IPS DF 6.9 (cell line): ENCODE measurements around the gene CDH23.

Experiments
- DNase-seq: peaks from one replicate; pipeline ENCODE4 v3.0.0-alpha.2; 2013; ENCODE audit warnings: low read depth, low spot score
- H3K27ac ChIP-seq: one replicate; pipeline ENCODE4 v1.5.1; 2013; ENCODE audit warnings: low read length, control low read depth
- H3K27me3 ChIP-seq: 2 replicates; pipeline ENCODE4 v1.6.1; 2013; ENCODE audit warnings: mild to moderate bottlenecking, low read length; ENCODE audit not compliant: control insufficient read depth, insufficient read depth
- H3K36me3 ChIP-seq: 2 replicates; pipeline ENCODE4 v1.6.1; 2013; ENCODE audit warnings: low read length; ENCODE audit not compliant: control insufficient read depth, insufficient read depth
- H3K4me1 ChIP-seq: 2 replicates; pipeline ENCODE4 v1.6.1; 2013; ENCODE audit warnings: low read length; ENCODE audit not compliant: control insufficient read depth, insufficient read depth
- H3K4me3 ChIP-seq: 2 replicates; pipeline ENCODE4 v1.5.1; 2013; ENCODE audit warnings: mild to moderate bottlenecking, low read length
- H3K9me3 ChIP-seq: 2 replicates; pipeline ENCODE4 v1.6.1; 2013; ENCODE audit warnings: low read length, inconsistent platforms; ENCODE audit not compliant: control insufficient read depth, insufficient read depth
- WGBS: extraction: QIAGEN DNeasy Blood & Tissue Kit; methylation state at CpG from one replicate; pipeline ENCODE4 v1.1.7; 2013; ENCODE audit warnings: mixed read lengths, missing lambda C conversion rate; ENCODE audit not compliant: insufficient read length, insufficient coverage; 5-methylcytosine and 5-hydroxymethylcytosine counted together

Gene CDH23

DNA sequence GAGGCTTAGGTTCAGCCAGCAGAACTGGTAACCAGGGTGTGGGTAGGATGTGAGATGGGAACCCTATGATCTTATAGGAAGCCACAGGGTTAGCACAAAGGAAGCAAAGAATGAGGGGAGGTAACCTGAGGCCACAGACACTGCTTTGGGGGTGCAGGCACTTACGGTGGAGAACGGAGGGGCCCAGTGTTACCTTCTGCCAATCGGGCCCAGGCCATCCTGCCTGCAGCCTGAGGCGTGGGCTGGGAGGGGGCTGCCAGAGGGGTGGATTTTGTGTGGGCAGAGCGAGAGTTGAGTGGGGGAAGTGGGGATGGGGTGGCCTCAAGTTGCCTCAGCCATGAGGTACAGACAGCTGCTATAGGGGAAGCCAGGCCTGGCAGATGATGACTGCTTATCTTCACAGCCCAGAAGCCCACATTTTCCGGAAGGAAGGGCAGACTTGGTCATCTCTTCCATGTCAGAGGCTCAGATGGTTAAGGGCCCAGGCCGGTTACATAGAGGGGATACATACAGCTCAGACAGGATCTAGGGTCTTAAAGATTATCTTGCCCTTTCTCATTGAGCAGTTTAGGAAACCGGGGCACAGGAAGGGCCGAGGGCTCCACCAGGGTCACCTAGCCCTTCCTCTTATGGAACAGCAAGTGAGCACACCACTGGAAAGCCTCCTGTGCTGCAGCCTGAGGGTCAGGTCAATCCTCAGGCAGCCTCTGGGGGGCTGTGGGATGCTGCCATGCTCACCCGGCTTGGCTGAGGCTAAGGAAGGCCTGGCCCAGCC lies 401.0 kb downstream of the CDH23 start:
- no CpG with 5 or more reads among the region's 10 CpGs for WGBS
- Histone ChIP-seq H3K36me3 (no peaks in the 10 kb centered on the region), H3K27ac (no peak overlapping the region), H3K4me3 (no peak overlapping the region), H3K4me1 (no peaks in the 10 kb centered on the region), H3K9me3 (no peaks in the 10 kb centered on the region), H3K27me3 (no peaks in the 10 kb centered on the region)
- DNase-seq, result no peak

GRCh38 chr10:71798308-71798624 lies 401.5 kb downstream of the CDH23 start:
- no CpG with 5 or more reads among the region's 6 CpGs for WGBS
- Histone ChIP-seq H3K9me3 (no peaks in the 10 kb centered on the region), H3K27me3 (no peaks in the 10 kb centered on the region), H3K4me3 (no peak overlapping the region), H3K27ac (no peak overlapping the region), H3K4me1 (no peaks in the 10 kb centered on the region), H3K36me3 (no peaks in the 10 kb centered on the region)
- no peak for DNase-seq

DNA sequence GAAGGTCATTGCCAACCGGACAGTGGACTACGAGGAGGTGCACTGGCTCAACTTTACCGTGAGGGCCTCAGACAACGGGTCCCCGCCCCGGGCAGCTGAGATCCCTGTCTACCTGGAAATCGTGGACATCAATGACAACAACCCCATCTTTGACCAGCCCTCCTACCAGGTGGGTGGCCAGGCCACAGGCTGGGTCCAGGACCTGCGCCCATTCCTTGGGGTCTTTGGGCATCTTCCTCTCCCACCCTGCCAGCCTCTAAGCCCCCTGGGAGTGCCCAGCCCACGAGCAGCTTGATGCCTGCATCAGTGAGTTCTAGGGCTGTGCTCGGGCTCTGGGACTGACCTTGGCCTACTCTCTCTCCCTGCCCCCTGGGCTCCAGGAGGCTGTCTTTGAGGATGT lies 402.4 kb downstream of the CDH23 start:
- WGBS, result no CpG with 5 or more reads among the region's 10 CpGs
- Histone ChIP-seq H3K4me3 (no peak overlapping the region), H3K36me3 (no peaks in the 10 kb centered on the region), H3K27me3 (no peaks in the 10 kb centered on the region), H3K27ac (no peak overlapping the region), H3K9me3 (no peaks in the 10 kb centered on the region), H3K4me1 (no peaks in the 10 kb centered on the region)
- no peak for DNase-seq

GRCh38 chr10:71799608-71800453 lies 403.1 kb downstream of the CDH23 start:
- Histone ChIP-seq H3K4me3 (no peak overlapping the region), H3K4me1 (no peaks in the 10 kb centered on the region), H3K27ac (no peak overlapping the region), H3K27me3 (no peaks in the 10 kb centered on the region), H3K9me3 (no peaks in the 10 kb centered on the region), H3K36me3 (no peaks in the 10 kb centered on the region)
- DNase-seq, result no peak
- no CpG with 5 or more reads among the region's 3 CpGs for WGBS

DNA sequence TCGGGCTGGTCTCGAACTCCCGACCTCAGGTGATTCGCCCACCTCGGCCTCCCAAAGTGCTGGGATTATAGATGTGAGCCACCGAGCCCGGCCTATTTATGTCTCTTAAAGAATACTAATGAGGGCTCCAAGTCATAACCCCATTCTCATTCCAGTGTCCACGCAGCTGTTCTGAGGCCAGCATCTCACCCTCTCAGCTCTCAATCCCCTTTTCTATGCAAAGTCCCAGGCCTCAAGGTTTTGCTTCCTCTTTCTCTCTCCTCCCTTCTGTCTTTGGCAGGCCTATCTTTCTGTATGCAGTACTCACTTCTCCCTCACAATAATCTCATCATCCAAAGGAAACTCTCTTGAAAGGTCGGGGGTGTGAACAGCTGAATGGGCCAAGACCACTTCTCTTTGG lies 404.6 kb downstream of the CDH23 start:
- Histone ChIP-seq H3K27ac (no peak overlapping the region), H3K27me3 (peaks cover 5% of the 10 kb centered on the region; the same call in 1 of the 2 replicates), H3K4me3 (no peak overlapping the region), H3K36me3 (no peaks in the 10 kb centered on the region), H3K9me3 (no peaks in the 10 kb centered on the region), H3K4me1 (peaks cover 4% of the 10 kb centered on the region; the same call in 1 of the 2 replicates)
- no CpG with 5 or more reads among the region's 9 CpGs for WGBS
- no peak for DNase-seq

- Histone ChIP-seq H3K9me3 (no peaks in the 10 kb centered on the region), H3K27ac (no peak overlapping the region), H3K36me3 (no peaks in the 10 kb centered on the region), H3K27me3 (peaks cover 5% of the 10 kb centered on the region; the same call in 1 of the 2 replicates), H3K4me3 (no peak overlapping the region), H3K4me1 (peaks cover 4% of the 10 kb centered on the region; the same call in 1 of the 2 replicates)
- WGBS, result no CpG with 5 or more reads among the region's 6 CpGs
- no peak for DNase-seq
Measured at GRCh38 chr10:71802235-71802634, 405.5 kb downstream of the CDH23 start.

- Histone ChIP-seq H3K4me1 (peaks cover 4% of the 10 kb centered on the region; the same call in 1 of the 2 replicates), H3K9me3 (no peaks in the 10 kb centered on the region), H3K27ac (no peak overlapping the region), H3K4me3 (no peak overlapping the region), H3K36me3 (no peaks in the 10 kb centered on the region), H3K27me3 (peaks cover 5% of the 10 kb centered on the region; the same call in 1 of the 2 replicates)
- WGBS, result no CpG with 5 or more reads among the region's 18 CpGs
- no peak for DNase-seq
Measured at GRCh38 chr10:71802715-71803488, 406.2 kb downstream of the CDH23 start.

DNA sequence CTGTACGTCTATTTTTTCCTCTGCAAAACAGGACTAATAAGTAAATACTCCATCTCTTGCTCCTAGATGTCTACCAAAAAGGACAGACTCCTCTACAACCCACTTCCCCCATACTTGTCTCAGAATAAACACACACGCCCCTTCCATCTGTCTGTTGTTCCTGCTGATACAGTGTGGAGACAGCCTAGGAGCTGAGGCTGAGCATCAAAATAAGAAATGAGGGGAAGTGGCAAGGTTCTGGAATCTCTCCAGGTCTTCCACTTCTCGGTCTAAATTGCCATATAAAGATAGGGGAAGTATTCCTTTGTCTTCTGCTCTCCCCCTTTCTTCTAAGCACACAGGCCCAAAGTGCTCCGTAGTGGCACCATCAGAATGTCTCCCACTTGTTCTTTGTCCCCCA lies 407.4 kb downstream of the CDH23 start:
- Histone ChIP-seq H3K4me3 (no peak overlapping the region), H3K27ac (no peak overlapping the region), H3K36me3 (no peaks in the 10 kb centered on the region), H3K27me3 (peaks cover 5% of the 10 kb centered on the region; the same call in 1 of the 2 replicates), H3K4me1 (peaks cover 4% of the 10 kb centered on the region; the same call in 1 of the 2 replicates), H3K9me3 (no peaks in the 10 kb centered on the region)
- WGBS, result no CpG with 5 or more reads among the region's 4 CpGs
- no peak for DNase-seq

DNA sequence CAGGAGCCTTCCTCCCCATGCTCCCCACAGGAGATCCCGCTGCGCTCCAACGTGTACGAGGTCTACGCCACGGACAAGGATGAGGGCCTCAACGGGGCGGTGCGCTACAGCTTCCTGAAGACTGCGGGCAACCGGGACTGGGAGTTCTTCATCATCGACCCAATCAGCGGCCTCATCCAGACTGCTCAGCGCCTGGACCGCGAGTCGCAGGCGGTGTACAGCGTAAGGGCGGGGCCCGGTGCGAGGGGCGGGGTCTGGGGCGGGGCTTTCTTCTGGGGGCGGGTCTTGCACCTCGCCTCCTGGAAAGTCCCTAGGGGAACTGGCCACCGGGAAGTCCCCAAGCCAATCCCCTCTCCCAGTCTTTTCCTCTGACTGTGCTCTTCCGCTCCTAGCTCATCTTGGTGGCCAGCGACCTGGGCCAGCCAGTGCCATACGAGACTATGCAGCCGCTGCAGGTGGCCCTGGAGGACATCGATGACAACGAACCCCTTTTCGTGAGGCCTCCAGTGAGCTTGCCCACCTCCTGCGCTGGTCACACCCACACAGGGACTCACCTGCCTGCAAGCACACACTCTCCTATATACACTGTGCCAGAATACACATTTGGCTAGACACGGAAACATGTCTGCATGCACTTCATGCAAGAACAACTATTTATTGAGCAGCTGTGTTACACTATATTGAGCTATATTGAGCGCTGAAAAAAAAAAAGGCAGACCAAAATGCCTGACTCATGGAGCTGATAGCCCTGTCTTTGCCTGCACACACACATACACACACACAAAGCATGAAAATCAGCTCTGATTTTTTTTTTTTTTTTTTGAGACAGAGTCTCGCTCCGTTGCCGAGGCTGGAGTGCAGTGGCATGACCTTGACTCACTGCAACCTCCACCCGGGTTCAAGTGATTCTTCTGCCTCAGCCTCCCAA lies 409.3 kb downstream of the CDH23 start:
- peaks cover 5% of the 10 kb centered on the region; the same call in 1 of the 2 replicates for H3K27me3 ChIP-seq
- no CpG with 5 or more reads among the region's 41 CpGs for WGBS
- no peaks in the 10 kb centered on the region for H3K9me3 ChIP-seq
- peaks cover 3% of the 10 kb centered on the region; the same call in 1 of the 2 replicates for H3K36me3 ChIP-seq
- H3K4me3 ChIP-seq, result peak overlapping the region; percentile 23; the same call in 1 of the 2 replicates
- no peak overlapping the region for H3K27ac ChIP-seq
- peaks cover 4% of the 10 kb centered on the region; the same call in 1 of the 2 replicates for H3K4me1 ChIP-seq
- no peak for DNase-seq
